ENCODE results near the gene SLITRK1.

SLITRK1 gene

GRCh38 chr13:83865161-83866137 lies 16.8 kb downstream of the SLITRK1 start:
- DNase-seq: no peak

GRCh38 chr13:83853771-83854170 lies 28.5 kb downstream of the SLITRK1 start:
- no peak for DNase-seq

- no peak for DNase-seq
Observed at GRCh38 chr13:83845106-83845505, 37.2 kb downstream of the SLITRK1 start.

- DNase-seq: no peak
Observed at GRCh38 chr13:83839146-83839545, 43.1 kb downstream of the SLITRK1 start.

- no peak for DNase-seq
Observed at GRCh38 chr13:83831796-83832195, 50.5 kb downstream of the SLITRK1 start.

GRCh38 chr13:83829810-83830209 lies 52.5 kb downstream of the SLITRK1 start:
- DNase-seq: no peak

GRCh38 chr13:83827338-83827737 lies 54.9 kb downstream of the SLITRK1 start:
- no peak for DNase-seq

Data from retina (tissue), 1 donor.